K562 (cell line): ENCODE measurements around the gene LTA. TPM values are rescaled to one million over a fixed set of nuclear protein-coding genes. Genes with fewer than 3 reads are reported as not detected.

Source experiments
- ARID1B ChIP-seq: fragments of 450-650 bp; IDR thresholded peaks from 2 replicates; pipeline ENCODE4 v1.6.1; 2016; ENCODE audit warnings: antibody characterized with exemption, mild to moderate bottlenecking, inconsistent platforms
- ARID3A ChIP-seq: IDR thresholded peaks from 2 replicates; pipeline ENCODE4 v1.6.1; 2012; ENCODE audit warnings: low read depth, low read length, improper control_type of control experiment, borderline replicate concordance
- CSDE1 ChIP-seq, 2 experiments: fragments of 450-650 bp; IDR thresholded peaks; 2 replicates each; pipeline ENCODE4 v1.6.1; 2016; ENCODE audit warnings: mild to moderate bottlenecking in 1 of 2
- ERF ChIP-seq: fragments of 450-650 bp; formaldehyde crosslinking; IDR thresholded peaks from 2 replicates; pipeline ENCODE4 v1.4.0; 2020; ENCODE audit warnings: mild to moderate bottlenecking, mixed read lengths
- EZH2 ChIP-seq: IDR thresholded peaks from 2 replicates; pipeline ENCODE4 v1.6.1; 2012; ENCODE audit warnings: low read depth, mild to moderate bottlenecking, inconsistent platforms, low read length, borderline replicate concordance
- FOSL1 ChIP-seq: fragments of 200-800 bp; sonication (Bioruptor generic); conservative IDR thresholded peaks from 2 replicates; pipeline ENCODE4 v1.6.1; 2016; ENCODE audit warnings: missing genetic modification characterization, missing compliant biosample characterization
- KDM5B ChIP-seq: fragments of 200-600 bp; sonication (generic); IDR thresholded peaks from 2 replicates; pipeline ENCODE4 v1.6.1; 2012; ENCODE audit warnings: low read depth, mild to moderate bottlenecking, moderate library complexity, low read length, control low read depth, inconsistent platforms; ENCODE audit not compliant: insufficient replicate concordance
- MECOM ChIP-seq: fragments of 250-450 bp; sonication (Bioruptor Pico); IDR thresholded peaks from 2 replicates; pipeline ENCODE4 v1.8.0; 2022; ENCODE audit warnings: inconsistent platforms
- NELFE ChIP-seq: IDR thresholded peaks from 2 replicates; pipeline ENCODE4 v1.6.1; 2011; ENCODE audit warnings: mild to moderate bottlenecking; ENCODE audit not compliant: insufficient read depth, insufficient read length
- PPARD ChIP-seq: fragments of 250-450 bp; sonication (Bioruptor Pico); IDR thresholded peaks from 2 replicates; pipeline ENCODE4 v1.8.0; 2022; ENCODE audit warnings: inconsistent platforms, mild to moderate bottlenecking, moderate library complexity
- RBBP5 ChIP-seq: fragments of 200-600 bp; sonication (generic); IDR thresholded peaks from 2 replicates; pipeline ENCODE4 v1.6.1; 2012; ENCODE audit warnings: borderline replicate concordance, mild to moderate bottlenecking, low read length, control low read depth, inconsistent platforms; ENCODE audit not compliant: insufficient read depth, poor library complexity, severe bottlenecking
- TAF7 ChIP-seq: fragments of 450-650 bp; IDR thresholded peaks from 2 replicates; pipeline ENCODE4 v1.6.1; 2016; ENCODE audit warnings: missing genetic modification characterization, missing compliant biosample characterization
- TOE1 ChIP-seq, 2 experiments: fragments of 450-650 bp in 1 of 2; sonication (generic) in 1 of 2; formaldehyde crosslinking in 1 of 2; IDR thresholded peaks; 2 replicates each; pipeline versions ENCODE4 v1.7.1 to v1.8.0; 2016 to 2022; ENCODE audit warnings: borderline replicate concordance in 2 of 2, mild to moderate bottlenecking in 2 of 2, antibody characterized with exemption in 1 of 2, inconsistent platforms in 1 of 2, low read depth in 1 of 2, missing genetic modification reagents in 1 of 2, moderate library complexity in 1 of 2
- ZNF217 ChIP-seq: sonication (generic); formaldehyde crosslinking; IDR thresholded peaks from 2 replicates; pipeline ENCODE4 v1.8.0; 2022; ENCODE audit warnings: mild to moderate bottlenecking, missing genetic modification reagents
- ZNF311 ChIP-seq: fragments of 250-450 bp; sonication (Bioruptor Pico); IDR thresholded peaks from 2 replicates; pipeline ENCODE4 v1.4.0; 2020; ENCODE audit warnings: mild to moderate bottlenecking, moderate library complexity
- ZNF551 ChIP-seq: fragments of 250-450 bp; sonication (Bioruptor Pico); IDR thresholded peaks from 2 replicates; pipeline ENCODE4 v1.5.0; 2021; ENCODE audit warnings: mild to moderate bottlenecking, moderate library complexity
- polyA plus RNA-seq, 8 experiments: library from polyadenylated mRNA; depleted of rRNA in 4 of 8; stranded (reverse) in 5 of 8; unstranded in 3 of 8; fragments of >200 nt; fragmentation: Nextera tagmentation in 2 of 8; fragmentation: Illumina TruSeq in 1 of 8; extraction: Ambion mirVana in 2 of 8; extraction: Trizol in 1 of 8; gene quantifications; 2 replicates each; pipeline versions ENCODE4 v1.2.1 to v1.2.3, GENCODE V29; 2011 to 2014; ENCODE audit warnings: inconsistent platforms in 1 of 8, missing spikeins in 1 of 8
- total RNA-seq, 7 experiments: library from RNA; depleted of rRNA in 6 of 7; stranded (reverse); fragments of >200 nt in 6 of 7; fragmentation: Illumina TruSeq in 2 of 7; extraction: Trizol in 2 of 7; gene quantifications; 2 replicates each; pipeline versions ENCODE4 v1.2.1 to v1.2.3, GENCODE V29; 2011 to 2021; ENCODE audit warnings: low replicate concordance in 1 of 7
- TF ChIP-seq, protein P1 (sequence below): sonication (generic); formaldehyde crosslinking; IDR thresholded peaks from 2 replicates; pipeline ENCODE4 v1.8.0; 2022; ENCODE audit warnings: mild to moderate bottlenecking, missing genetic modification reagents

Gene LTA
- total and polyA plus RNA-seq, 9 of the 15 experiments (the other 6 are each of a cell fraction or from before 2014, with no cell fraction given), result 0.80 TPM; not detected in 8

GRCh38 chr6:31547727-31548543 lies 24.2 kb upstream of the LTA start (continued):
- no peak for TF ChIP-seq EZH2
- no peak for TF ChIP-seq ARID3A
- TF ChIP-seq PPARD (CRISPR knock-in tag), result no peak
- TF ChIP-seq RBBP5, result peak; percentile 70
- peak; percentile 51; the same call in 1 of the 2 replicates for TF ChIP-seq FOSL1 (tag)
- no peak; the same call in 1 of the 2 replicates for TF ChIP-seq ARID1B
- TF ChIP-seq CSDE1 (IDR thresholded peaks at IDR 0.05), result no peak
- no peak for TF ChIP-seq ZNF551
- TF ChIP-seq ZNF217 (CRISPR knock-in tag), result no peak
- TF ChIP-seq ERF (CRISPR knock-in tag), result peak; percentile 90
- TF ChIP-seq ZNF311 (CRISPR knock-in tag), result no peak
- TF ChIP-seq MECOM (CRISPR knock-in tag), result peak; percentile 60
- TF ChIP-seq, protein P1, sequence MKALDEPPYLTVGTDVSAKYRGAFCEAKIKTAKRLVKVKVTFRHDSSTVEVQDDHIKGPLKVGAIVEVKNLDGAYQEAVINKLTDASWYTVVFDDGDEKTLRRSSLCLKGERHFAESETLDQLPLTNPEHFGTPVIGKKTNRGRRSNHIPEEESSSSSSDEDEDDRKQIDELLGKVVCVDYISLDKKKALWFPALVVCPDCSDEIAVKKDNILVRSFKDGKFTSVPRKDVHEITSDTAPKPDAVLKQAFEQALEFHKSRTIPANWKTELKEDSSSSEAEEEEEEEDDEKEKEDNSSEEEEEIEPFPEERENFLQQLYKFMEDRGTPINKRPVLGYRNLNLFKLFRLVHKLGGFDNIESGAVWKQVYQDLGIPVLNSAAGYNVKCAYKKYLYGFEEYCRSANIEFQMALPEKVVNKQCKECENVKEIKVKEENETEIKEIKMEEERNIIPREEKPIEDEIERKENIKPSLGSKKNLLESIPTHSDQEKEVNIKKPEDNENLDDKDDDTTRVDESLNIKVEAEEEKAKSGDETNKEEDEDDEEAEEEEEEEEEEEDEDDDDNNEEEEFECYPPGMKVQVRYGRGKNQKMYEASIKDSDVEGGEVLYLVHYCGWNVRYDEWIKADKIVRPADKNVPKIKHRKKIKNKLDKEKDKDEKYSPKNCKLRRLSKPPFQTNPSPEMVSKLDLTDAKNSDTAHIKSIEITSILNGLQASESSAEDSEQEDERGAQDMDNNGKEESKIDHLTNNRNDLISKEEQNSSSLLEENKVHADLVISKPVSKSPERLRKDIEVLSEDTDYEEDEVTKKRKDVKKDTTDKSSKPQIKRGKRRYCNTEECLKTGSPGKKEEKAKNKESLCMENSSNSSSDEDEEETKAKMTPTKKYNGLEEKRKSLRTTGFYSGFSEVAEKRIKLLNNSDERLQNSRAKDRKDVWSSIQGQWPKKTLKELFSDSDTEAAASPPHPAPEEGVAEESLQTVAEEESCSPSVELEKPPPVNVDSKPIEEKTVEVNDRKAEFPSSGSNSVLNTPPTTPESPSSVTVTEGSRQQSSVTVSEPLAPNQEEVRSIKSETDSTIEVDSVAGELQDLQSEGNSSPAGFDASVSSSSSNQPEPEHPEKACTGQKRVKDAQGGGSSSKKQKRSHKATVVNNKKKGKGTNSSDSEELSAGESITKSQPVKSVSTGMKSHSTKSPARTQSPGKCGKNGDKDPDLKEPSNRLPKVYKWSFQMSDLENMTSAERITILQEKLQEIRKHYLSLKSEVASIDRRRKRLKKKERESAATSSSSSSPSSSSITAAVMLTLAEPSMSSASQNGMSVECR, result peak; percentile 76
- TF ChIP-seq TOE1 (IDR thresholded peaks at IDR 0.05; ENCODE audit: borderline replicate concordance), result no peak
- peak; percentile 70; the same call in 1 of the 2 replicates for TF ChIP-seq TOE1 (CRISPR knock-in tag; IDR thresholded peaks at IDR 0.05; ENCODE audit: borderline replicate concordance, low read depth)
- no peak for TF ChIP-seq TAF7 (tag)
- peak; percentile 41 for TF ChIP-seq KDM5B
- no peak for TF ChIP-seq NELFE
